Measurements from ENCODE around the gene SMYD4.
"Not testable (repeated sequence)": the region's sequence is repeated elsewhere in the genome, so short reads cannot be mapped to it uniquely, and the experiment has no call there.

Gene SMYD4

GRCh38 chr17:1753767-1754429, 75.8 kb downstream of the SMYD4 start:
- DNase-seq = no peak

DNA sequence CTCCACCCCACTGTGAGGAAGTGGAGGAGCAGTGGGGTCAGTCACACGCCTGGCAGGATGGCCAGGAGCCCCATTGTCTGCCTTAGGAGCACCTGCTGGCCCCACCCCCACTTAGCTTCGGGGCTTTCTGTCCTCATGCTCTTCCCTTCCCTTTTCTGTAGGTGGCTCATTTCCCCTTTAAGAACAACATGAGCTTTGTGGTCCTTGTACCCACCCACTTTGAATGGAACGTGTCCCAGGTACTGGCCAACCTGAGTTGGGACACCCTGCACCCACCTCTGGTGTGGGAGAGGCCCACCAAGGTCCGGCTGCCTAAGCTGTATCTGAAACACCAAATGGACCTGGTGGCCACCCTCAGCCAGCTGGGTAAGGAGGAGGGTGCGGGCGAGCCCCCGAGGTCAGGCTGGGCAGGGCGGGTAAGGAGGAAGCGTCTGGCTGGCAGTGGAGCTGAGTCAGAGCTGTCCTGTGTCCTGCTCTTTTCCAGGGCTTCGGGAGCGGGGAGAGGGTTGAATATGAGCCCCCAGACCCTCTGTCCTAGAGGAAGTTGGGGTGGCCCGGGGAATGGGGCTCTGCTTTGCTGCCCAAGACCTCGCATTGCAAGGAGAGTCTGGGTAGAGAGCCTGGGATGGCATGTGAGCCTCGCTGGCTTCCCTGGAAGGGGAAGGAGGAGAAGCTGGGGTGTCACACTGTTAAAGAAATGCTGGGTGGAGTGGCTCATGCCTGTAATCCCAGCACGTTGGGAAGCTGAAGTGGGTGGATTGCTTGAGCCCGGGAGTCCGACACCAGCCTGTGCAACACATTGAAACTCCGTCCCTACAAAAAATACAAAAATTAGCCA, 77.1 kb downstream of the SMYD4 start:
- DNase-seq = no peak

GRCh38 chr17:1750628-1751027, 79.1 kb downstream of the SMYD4 start:
- no peak for DNase-seq

DNA sequence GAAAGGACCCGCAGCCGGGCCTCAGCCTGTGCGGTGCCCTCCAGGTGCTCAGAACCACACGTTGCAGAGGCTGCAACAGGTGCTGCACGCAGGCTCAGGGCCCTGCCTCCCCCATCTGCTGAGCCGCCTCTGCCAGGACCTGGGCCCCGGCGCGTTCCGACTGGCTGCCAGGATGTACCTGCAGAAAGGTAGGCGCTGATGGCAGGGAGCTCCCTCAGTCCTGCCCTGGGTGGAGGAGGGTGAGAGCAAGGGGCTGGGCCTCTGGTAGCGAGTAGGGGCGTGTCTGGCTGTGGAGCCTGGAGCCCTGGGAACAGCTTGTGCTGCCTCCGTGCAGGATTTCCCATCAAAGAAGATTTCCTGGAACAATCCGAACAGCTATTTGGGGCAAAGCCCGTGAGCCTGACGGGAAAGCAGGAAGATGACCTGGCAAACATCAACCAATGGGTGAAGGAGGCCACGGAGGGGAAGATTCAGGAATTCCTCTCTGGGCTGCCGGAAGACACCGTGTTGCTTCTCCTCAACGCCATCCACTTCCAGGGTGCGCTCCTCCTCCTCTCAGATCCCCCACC, 82.6 kb downstream of the SMYD4 start:
- no peak for DNase-seq

DNA sequence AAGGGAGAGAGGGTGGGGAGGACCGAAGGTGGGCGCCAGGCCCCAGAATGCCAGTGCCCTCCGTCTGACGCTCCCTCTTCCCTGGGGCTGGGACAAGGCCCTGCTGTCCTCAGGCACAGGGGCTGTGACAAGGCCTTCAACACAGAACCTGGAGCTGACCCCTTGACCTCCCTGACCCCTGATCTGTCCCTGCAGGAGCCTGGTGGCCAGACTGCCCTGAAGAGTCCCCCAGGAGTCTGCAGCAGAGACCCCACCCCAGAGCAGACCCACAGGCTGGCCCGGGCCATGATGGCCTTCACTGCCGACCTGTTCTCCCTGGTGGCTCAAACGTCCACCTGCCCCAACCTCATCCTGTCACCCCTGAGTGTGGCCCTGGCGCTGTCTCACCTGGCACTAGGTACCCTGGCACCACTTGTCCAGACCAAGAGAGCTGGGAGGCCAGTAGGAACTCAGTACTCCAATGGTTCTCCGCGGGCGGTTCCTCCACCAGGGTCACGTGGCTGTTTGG, 84.1 kb downstream of the SMYD4 start:
- DNase-seq = no peak

DNA sequence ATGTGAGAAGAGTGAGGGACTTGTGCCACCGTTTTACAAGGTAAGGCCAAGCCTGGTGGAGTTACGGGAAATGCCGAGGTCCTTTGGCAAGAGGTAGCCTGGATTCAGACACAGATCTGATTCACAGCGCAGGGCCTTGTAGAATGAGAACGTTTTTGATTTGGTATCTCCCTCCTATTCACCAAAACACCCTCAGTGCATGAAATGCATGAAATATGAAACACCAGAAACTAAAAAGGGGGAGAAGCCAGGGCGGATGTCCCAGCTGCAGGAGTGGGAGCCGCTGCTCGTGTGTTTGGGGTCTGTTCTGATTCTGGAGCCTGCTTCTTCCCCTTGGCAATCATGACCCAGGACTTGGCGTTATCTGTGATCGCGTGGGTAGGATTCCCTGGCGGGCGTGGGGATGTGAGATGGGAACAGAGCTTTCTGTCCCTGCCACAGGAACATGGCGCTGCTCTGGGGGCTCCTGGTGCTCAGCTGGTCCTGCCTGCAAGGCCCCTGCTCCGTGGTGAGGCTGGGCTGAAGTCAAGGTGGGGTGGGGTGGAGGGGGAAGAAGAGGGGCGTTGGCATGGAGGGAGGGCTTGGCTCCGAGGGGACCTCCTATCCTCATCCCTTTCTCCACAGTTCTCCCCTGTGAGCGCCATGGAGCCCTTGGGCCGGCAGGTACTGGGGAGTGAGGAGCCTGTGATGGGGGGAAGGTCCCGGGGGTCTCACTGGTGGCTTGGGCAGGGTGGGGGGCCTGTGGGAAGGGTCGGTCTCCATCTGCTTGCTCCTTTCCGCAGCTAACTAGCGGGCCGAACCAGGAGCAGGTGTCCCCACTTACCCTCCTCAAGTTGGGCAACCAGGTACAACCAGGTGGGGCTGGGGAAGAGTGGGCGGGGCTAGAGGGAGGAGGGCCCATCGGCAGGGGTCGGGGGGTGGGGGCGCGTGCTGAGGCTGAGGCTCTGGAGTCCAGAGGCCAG, 84.9 kb downstream of the SMYD4 start:
- no peak for DNase-seq

DNA sequence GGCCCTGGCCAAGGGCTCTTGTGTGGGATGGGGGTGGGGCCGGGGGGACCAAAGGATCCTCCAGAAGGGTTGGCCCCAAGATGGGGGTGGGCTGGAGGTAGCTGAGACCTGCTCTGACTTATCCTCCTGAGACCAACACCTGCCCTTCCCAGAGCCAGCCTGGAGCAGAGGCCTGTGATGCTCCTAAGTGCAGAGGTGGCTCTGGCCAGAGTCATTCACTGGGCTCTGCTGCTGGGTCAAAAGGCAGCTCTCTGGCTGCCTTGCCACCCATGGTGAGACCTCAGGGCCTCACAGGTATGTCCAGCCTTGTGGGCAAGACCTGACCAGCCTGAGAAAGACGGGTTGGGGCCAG, 86.6 kb downstream of the SMYD4 start:
- no peak for DNase-seq

- DNase-seq = no peak
Measured at GRCh38 chr17:1742371-1743087, 87.2 kb downstream of the SMYD4 start, which contains the start of gene SERPINF2. TSS of gene SERPINF2 (plus strand) at chr17:1742871. CDS start at chr17:1744996, 2,125 bp downstream.

DNA sequence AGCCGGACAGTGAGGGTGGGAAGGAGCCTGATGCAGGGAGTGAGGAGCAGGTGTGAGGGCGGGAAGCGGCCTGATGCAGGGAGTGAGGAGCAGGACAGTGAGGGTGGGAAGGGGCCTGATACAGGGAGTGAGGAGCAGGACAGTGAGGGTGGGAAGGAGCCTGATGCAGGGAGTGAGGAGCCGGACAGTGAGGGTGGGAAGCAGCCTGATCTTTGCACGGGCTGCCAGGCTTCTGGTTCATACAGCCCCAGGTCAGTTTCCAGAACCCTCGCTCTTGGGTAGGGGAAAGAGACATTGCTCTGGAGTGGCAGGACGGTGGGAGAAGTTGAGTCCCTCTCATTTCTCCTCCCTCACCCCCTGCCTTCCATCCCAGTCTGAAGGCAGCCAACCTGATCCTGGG, 87.8 kb downstream of the SMYD4 start:
- not testable (repeated sequence) for DNase-seq

GRCh38 chr17:1737531-1738291, 92.0 kb downstream of the SMYD4 start:
- DNase-seq = no peak

- DNase-seq = no peak
Measured at GRCh38 chr17:1736348-1737281, 93.1 kb downstream of the SMYD4 start.

DNA sequence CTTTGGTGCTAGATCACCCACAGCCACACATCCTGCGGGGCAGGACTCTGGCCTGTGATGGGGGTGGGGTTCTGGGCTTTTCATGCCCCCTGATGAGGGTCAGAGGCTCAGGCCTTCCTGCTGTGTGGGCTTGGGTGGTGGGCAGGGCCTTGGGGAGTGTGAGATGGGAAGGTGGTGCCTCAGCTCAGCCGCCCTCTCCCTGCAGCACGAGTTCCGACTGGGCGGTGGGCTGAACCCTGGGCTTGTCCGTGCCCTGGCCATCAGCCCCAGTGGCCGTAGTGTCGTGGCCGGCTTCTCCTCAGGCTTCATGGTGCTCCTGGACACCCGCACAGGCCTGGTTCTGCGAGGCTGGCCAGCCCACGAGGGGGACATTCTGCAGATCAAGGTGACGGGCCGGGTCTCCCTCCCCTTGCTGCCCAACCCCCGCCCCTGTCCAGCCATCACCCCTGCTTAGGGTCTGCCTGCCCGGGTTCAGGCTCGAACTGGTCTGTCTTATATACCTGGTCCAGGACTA, 93.8 kb downstream of the SMYD4 start:
- no peak for DNase-seq

DNA sequence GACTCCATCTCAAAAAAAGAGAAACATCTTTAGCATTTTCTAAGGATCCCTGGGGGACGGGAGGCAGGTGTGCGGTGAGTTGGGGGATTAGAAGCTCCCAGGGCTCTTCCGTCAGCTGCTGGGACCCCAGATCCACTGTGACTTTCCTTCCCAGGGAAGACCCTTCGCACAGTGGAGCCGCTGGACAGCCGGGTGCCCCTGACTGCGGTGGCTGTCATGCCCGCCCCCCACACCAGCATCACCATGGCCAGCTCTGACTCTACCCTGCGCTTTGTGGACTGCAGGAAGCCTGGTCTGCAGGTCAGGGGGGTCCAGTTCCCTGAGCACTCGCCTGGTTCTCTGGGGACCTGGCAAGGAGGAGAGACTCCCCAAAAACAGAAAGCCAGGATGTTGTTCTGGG, 94.3 kb downstream of the SMYD4 start:
- DNase-seq = no peak

DNA sequence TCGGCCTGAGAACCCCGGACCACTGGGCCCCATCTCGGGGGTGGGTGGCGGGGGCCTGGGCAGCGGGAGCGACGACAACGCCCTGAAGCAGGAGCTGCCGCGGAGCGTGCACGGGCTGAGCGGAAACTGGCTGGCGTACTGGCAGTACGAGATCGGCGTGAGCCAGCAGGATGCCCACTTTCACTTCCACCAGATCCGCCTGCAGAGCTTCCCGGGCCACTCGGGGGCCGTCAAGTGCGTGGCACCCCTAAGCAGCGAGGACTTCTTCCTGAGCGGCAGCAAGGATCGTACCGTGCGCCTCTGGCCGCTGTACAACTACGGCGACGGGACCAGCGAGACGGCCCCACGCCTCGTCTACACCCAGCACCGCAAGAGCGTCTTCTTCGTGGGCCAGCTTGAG, 95.9 kb downstream of the SMYD4 start:
- no peak for DNase-seq

GRCh38 chr17:1732833-1733321, 96.8 kb downstream of the SMYD4 start:
- DNase-seq = no peak

DNA sequence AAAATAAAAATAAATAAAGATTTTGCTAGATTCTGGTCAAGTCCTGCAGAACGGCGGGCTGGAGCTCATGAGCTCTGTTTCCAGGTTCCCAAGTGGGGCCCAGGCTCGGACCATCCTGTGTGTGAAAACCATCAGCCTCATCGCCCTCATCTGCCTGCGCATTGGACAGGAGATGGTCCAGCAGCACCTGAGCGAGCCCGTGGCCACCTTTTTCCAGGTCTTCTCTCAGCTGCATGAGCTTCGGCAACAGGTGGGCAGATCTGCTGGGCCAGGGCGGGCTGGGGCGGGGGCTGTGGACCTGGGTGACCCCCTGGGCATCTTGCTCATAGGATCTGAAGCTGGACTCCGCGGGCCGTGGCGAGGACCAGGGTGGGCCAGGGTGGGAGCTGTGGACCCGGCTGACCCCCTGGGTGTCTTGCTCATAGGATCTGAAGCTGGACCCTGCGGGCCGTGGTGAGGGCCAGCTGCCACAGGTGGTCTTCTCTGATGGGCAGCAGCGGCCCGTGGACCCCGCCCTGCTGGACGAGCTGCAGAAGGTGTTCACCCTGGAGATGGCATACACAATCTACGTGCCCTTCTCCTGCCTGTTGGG, 97.4 kb downstream of the SMYD4 start:
- DNase-seq = no peak

GRCh38 chr17:1731194-1731506, 98.6 kb downstream of the SMYD4 start:
- DNase-seq = no peak

GRCh38 chr17:1730326-1731193, 99.1 kb downstream of the SMYD4 start:
- no peak for DNase-seq
